ENCODE results near the gene CISD3.
A peak's percentile ranks its signal among the peaks of the same experiment; 100 is the strongest.

Gene CISD3

DNA sequence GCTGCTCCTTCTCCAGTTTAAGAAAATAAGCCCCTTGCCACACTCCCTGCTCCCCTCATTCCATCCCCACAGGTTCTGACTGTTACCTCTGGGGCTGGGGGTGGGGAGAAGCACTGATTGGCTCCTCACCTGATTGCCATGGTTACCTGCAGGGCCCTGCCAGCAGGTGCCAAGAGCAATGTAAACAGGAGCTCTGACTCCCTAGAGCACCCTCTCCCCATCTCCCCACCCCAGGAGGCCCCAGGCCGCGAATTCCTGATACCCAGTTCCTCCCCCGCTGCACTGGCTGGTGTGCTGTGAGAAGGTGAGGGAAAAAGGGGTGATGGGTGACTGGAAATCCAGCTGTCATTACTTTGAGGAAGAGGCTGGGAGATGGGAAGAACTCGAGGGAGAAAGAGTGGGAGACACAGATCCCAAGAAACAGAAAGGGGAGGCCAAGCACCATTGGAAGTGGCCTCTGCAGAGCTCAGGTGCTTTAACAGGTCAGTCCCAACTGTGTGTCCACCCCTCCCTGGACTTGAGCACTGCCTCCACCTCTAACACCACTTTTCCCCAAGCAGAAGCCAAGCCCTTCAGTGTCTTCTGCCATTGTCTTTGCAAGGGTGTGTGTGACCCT, 13.5 kb downstream of the CISD3 start:
- Histone ChIP-seq H3K27ac (ENCODE audit: low read depth, low read length, poor library complexity, severe bottlenecking) (no peak overlapping the region), H3K9me3 (ENCODE audit: low read length) (no peaks in the 10 kb centered on the region), H3K4me3 (ENCODE audit: low read depth, low read length, poor library complexity, severe bottlenecking) (no peak overlapping the region), H3K27me3 (ENCODE audit: insufficient read depth, low read length) (peaks cover 2% of the 10 kb centered on the region; the same call in 1 of the 2 replicates), H3K4me2 (ENCODE audit: low read length) (no peak overlapping the region), H3K4me1 (ENCODE audit: insufficient read depth, low read length, severe bottlenecking) (peaks cover 32% of the 10 kb centered on the region), H4K20me1 (ENCODE audit: insufficient read depth, low read length) (no peaks in the 10 kb centered on the region), H3K9me2 (ENCODE audit: low read depth, low read length) (no peaks in the 10 kb centered on the region), H2AFZ (ENCODE audit: low read length) (no peak overlapping the region), H3K36me3 (ENCODE audit: insufficient read depth, low read length) (no peaks in the 10 kb centered on the region), H3K9ac (ENCODE audit: low read length) (no peak overlapping the region), H3F3A (ENCODE audit: insufficient read depth, low read length) (no peaks in the 10 kb centered on the region), H3K79me2 (ENCODE audit: insufficient read depth, low read length) (no peaks in the 10 kb centered on the region)
- no peak for TF ChIP-seq EZH2 (IDR thresholded peaks at IDR 0.05; ENCODE audit: borderline replicate concordance, low read length)
- TF ChIP-seq, protein P1, sequence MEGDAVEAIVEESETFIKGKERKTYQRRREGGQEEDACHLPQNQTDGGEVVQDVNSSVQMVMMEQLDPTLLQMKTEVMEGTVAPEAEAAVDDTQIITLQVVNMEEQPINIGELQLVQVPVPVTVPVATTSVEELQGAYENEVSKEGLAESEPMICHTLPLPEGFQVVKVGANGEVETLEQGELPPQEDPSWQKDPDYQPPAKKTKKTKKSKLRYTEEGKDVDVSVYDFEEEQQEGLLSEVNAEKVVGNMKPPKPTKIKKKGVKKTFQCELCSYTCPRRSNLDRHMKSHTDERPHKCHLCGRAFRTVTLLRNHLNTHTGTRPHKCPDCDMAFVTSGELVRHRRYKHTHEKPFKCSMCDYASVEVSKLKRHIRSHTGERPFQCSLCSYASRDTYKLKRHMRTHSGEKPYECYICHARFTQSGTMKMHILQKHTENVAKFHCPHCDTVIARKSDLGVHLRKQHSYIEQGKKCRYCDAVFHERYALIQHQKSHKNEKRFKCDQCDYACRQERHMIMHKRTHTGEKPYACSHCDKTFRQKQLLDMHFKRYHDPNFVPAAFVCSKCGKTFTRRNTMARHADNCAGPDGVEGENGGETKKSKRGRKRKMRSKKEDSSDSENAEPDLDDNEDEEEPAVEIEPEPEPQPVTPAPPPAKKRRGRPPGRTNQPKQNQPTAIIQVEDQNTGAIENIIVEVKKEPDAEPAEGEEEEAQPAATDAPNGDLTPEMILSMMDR (IDR thresholded peaks at IDR 0.05; ENCODE audit: low read length): no peak

DNA sequence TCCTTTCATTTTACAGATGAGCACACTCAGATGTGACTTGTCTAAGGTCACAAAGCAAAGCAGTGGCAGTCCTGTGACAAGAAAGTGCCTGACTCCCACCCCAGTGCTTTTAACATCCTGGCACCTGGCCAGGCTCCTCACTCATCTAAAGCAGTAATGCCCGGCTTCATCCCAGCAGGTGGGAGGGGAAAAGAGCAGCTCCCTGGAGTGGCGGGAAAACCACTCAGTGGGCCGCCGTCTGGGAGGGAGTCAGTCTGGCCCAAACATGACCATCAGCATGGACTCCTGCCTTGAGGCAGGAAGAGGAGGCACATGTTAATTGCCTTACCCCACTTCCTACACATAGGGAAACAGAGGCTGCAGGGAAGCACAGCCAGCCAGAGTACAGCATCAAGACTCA, 15.4 kb downstream of the CISD3 start:
- no peaks in the 10 kb centered on the region for H3K9me3 ChIP-seq (ENCODE audit: low read length)
- H3K9me2 ChIP-seq (ENCODE audit: low read depth, low read length): no peaks in the 10 kb centered on the region
- H3K79me2 ChIP-seq (ENCODE audit: insufficient read depth, low read length): no peaks in the 10 kb centered on the region
- no peak overlapping the region for H3K27ac ChIP-seq (ENCODE audit: low read depth, low read length, poor library complexity, severe bottlenecking)
- H3K27me3 ChIP-seq (ENCODE audit: insufficient read depth, low read length): no peaks in the 10 kb centered on the region; the same call in 1 of the 2 replicates
- H3K4me3 ChIP-seq (ENCODE audit: low read depth, low read length, poor library complexity, severe bottlenecking): no peak overlapping the region
- TF ChIP-seq, protein P1 (IDR thresholded peaks at IDR 0.05; ENCODE audit: low read length): no peak
- no peak for TF ChIP-seq EZH2 (IDR thresholded peaks at IDR 0.05; ENCODE audit: borderline replicate concordance, low read length)
- H3K9ac ChIP-seq (ENCODE audit: low read length): no peak overlapping the region
- no peak overlapping the region for H2AFZ ChIP-seq (ENCODE audit: low read length)
- no peaks in the 10 kb centered on the region for H3F3A ChIP-seq (ENCODE audit: insufficient read depth, low read length)
- H4K20me1 ChIP-seq (ENCODE audit: insufficient read depth, low read length): no peaks in the 10 kb centered on the region
- no peaks in the 10 kb centered on the region for H3K36me3 ChIP-seq (ENCODE audit: insufficient read depth, low read length)
- H3K4me1 ChIP-seq (ENCODE audit: insufficient read depth, low read length, severe bottlenecking): peaks cover 43% of the 10 kb centered on the region
- no peak overlapping the region for H3K4me2 ChIP-seq (ENCODE audit: low read length)

DNA sequence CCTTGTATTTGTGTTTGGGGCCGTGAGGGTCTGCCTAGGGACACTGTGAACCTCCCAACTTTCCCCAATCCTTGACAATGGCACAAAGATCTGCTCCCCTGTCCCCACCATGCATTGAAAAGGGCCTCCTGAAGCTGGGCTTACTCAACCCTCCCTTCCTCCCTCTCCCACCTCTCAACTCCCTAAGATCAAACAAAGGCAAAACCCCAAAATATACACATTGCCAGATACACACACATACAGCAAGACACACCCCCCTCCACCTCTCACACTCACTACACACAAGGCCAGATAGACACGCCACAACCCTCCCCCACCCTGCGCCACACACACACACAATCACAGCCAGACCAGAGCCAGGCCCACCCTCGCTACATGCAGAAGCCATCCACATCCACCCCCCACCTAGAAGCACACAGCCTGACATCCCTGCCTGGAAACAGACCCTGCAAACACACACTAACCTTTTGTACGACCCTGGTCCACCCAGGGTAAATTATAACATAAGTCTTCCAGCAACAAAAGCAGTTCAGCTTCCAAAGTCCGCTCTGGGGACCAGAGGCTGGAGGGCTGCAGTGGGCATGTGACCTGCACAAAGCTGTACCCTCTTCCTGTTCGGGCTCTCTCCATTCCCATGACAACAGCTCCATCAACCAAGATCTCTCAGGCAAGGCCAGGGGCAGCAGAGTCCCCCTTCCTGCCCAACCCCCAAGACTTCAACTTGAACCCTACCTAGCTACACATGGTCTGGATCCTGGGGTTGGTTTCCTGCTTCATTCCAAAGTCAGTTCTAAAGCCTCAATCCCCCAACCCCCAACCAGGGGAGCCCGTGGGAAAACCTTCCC, 16.1 kb downstream of the CISD3 start:
- H2AFZ ChIP-seq (ENCODE audit: low read length): no peak overlapping the region
- no peaks in the 10 kb centered on the region for H3K9me3 ChIP-seq (ENCODE audit: low read length)
- H3K4me3 ChIP-seq (ENCODE audit: low read depth, low read length, poor library complexity, severe bottlenecking): peak overlapping the region; percentile 60
- no peaks in the 10 kb centered on the region for H3K9me2 ChIP-seq (ENCODE audit: low read depth, low read length)
- no peak overlapping the region for H3K27ac ChIP-seq (ENCODE audit: low read depth, low read length, poor library complexity, severe bottlenecking)
- 0 out of 2 replicates have a peak, but pooled peaks cover 2% of the 10 kb centered on the region for H3F3A ChIP-seq (ENCODE audit: insufficient read depth, low read length)
- no peak overlapping the region for H3K9ac ChIP-seq (ENCODE audit: low read length)
- no peaks in the 10 kb centered on the region for H4K20me1 ChIP-seq (ENCODE audit: insufficient read depth, low read length)
- TF ChIP-seq, protein P1 (IDR thresholded peaks at IDR 0.05; ENCODE audit: low read length): no peak
- no peak for TF ChIP-seq EZH2 (IDR thresholded peaks at IDR 0.05; ENCODE audit: borderline replicate concordance, low read length)
- peaks cover 50% of the 10 kb centered on the region for H3K4me1 ChIP-seq (ENCODE audit: insufficient read depth, low read length, severe bottlenecking)
- no peaks in the 10 kb centered on the region for H3K79me2 ChIP-seq (ENCODE audit: insufficient read depth, low read length)
- peaks cover 2% of the 10 kb centered on the region; the same call in 1 of the 2 replicates for H3K27me3 ChIP-seq (ENCODE audit: insufficient read depth, low read length)
- H3K36me3 ChIP-seq (ENCODE audit: insufficient read depth, low read length): no peaks in the 10 kb centered on the region
- H3K4me2 ChIP-seq (ENCODE audit: low read length): peak overlapping the region; percentile 67

Data from OCI-LY1 (cell line).